KMS-11 (cell line): Measurements from ENCODE around the gene TMEM131.
"Not testable (repeated sequence)": the region's sequence is repeated elsewhere in the genome, so short reads cannot be mapped to it uniquely, and the experiment has no call there.

Experiments
- H2AFZ ChIP-seq: fragments of 200-600 bp; sonication (generic); 2 replicates; pipeline ENCODE4 v1.6.1; 2016; ENCODE audit warnings: antibody characterized with exemption, mixed run types, low read depth
- H3K27ac ChIP-seq: fragments of 200-600 bp; sonication (generic); 2 replicates; pipeline ENCODE4 v1.6.1; 2016; ENCODE audit warnings: mild to moderate bottlenecking, mixed run types
- H3K27me3 ChIP-seq: fragments of 200-600 bp; sonication (generic); 2 replicates; pipeline ENCODE4 v1.6.1; 2017; ENCODE audit warnings: mild to moderate bottlenecking, low read depth, mixed run types, moderate library complexity; ENCODE audit not compliant: insufficient read depth
- H3K36me3 ChIP-seq: fragments of 200-600 bp; sonication (generic); 2 replicates; pipeline ENCODE4 v1.6.1; 2017; ENCODE audit warnings: mild to moderate bottlenecking, mixed run types; ENCODE audit not compliant: insufficient read depth
- H3K4me1 ChIP-seq: fragments of 200-600 bp; sonication (generic); 2 replicates; pipeline ENCODE4 v1.6.1; 2016; ENCODE audit warnings: mild to moderate bottlenecking, low read depth, mixed run types; ENCODE audit not compliant: poor library complexity, severe bottlenecking
- H3K4me2 ChIP-seq: fragments of 200-600 bp; sonication (generic); 2 replicates; pipeline ENCODE4 v1.7.0; 2016; ENCODE audit warnings: mild to moderate bottlenecking, mixed run types
- H3K4me3 ChIP-seq: fragments of 200-600 bp; sonication (generic); IDR thresholded peaks from 2 replicates; pipeline ENCODE4 v1.6.1; 2017; ENCODE audit warnings: low read depth, low read length, mixed read lengths; ENCODE audit not compliant: insufficient read depth
- H3K79me2 ChIP-seq: fragments of 200-600 bp; sonication (generic); 2 replicates; pipeline ENCODE4 v1.6.1; 2016; ENCODE audit warnings: low read depth, mixed run types; ENCODE audit not compliant: insufficient read depth
- H3K9ac ChIP-seq: fragments of 200-600 bp; sonication (generic); 2 replicates; pipeline ENCODE4 v1.6.1; 2016; ENCODE audit warnings: mild to moderate bottlenecking, mixed run types
- H4K20me1 ChIP-seq: fragments of 200-600 bp; sonication (generic); 2 replicates; pipeline ENCODE4 v1.6.1; 2016; ENCODE audit warnings: mild to moderate bottlenecking, mixed run types; ENCODE audit not compliant: insufficient read depth
- CTCF ChIP-seq: fragments of 200-600 bp; sonication (generic); conservative IDR thresholded peaks from 2 replicates; pipeline ENCODE4 v1.6.1; 2017; ENCODE audit warnings: low read depth, mild to moderate bottlenecking, antibody characterized with exemption, low read length, moderate library complexity, mixed read lengths

The TMEM131 gene

GRCh38 chr2:98025481-98026037, 29.8 kb upstream of the TMEM131 start:
- Histone ChIP-seq H4K20me1 (no peaks in the 10 kb centered on the region), H3K4me3 (no peak overlapping the region), H3K4me2 (no peak overlapping the region), H3K4me1 (peaks cover 13% of the 10 kb centered on the region), H3K36me3 (no peaks in the 10 kb centered on the region), H2AFZ (no peak overlapping the region), H3K27ac (no peak overlapping the region), H3K27me3 (no peaks in the 10 kb centered on the region), H3K79me2 (no peaks in the 10 kb centered on the region), H3K9ac (no peak overlapping the region)
- TF ChIP-seq CTCF, result no peak

- not testable (repeated sequence) for H3K27ac ChIP-seq, H3K4me2 ChIP-seq, H4K20me1 ChIP-seq, H3K36me3 ChIP-seq, H3K9ac ChIP-seq, H3K27me3 ChIP-seq, H3K79me2 ChIP-seq, H3K4me3 ChIP-seq, H3K4me1 ChIP-seq, H2AFZ ChIP-seq
Observed at GRCh38 chr2:98022067-98022466, 26.3 kb upstream of the TMEM131 start.

GRCh38 chr2:98020992-98021713, 25.4 kb upstream of the TMEM131 start:
- H3K27ac ChIP-seq, result no peak overlapping the region
- TF ChIP-seq CTCF, result no peak
- no peak overlapping the region for H2AFZ ChIP-seq
- H3K4me1 ChIP-seq, result no peaks in the 10 kb centered on the region
- H3K4me2 ChIP-seq, result no peak overlapping the region
- no peaks in the 10 kb centered on the region for H3K79me2 ChIP-seq
- no peaks in the 10 kb centered on the region for H3K27me3 ChIP-seq
- no peak overlapping the region for H3K9ac ChIP-seq
- no peak overlapping the region for H3K4me3 ChIP-seq
- no peaks in the 10 kb centered on the region for H4K20me1 ChIP-seq
- H3K36me3 ChIP-seq, result no peaks in the 10 kb centered on the region

GRCh38 chr2:98020516-98020915, 24.8 kb upstream of the TMEM131 start:
- TF ChIP-seq CTCF, result no peak
- Histone ChIP-seq H3K9ac (no peak overlapping the region), H2AFZ (no peak overlapping the region), H3K4me1 (no peaks in the 10 kb centered on the region), H3K79me2 (no peaks in the 10 kb centered on the region), H3K4me3 (no peak overlapping the region), H3K36me3 (no peaks in the 10 kb centered on the region), H3K27ac (no peak overlapping the region), H3K4me2 (no peak overlapping the region), H4K20me1 (no peaks in the 10 kb centered on the region), H3K27me3 (no peaks in the 10 kb centered on the region)
